ENCODE measurements around the gene LHFPL5. TPM values are rescaled to one million over a fixed set of nuclear protein-coding genes. Genes with fewer than 3 reads are reported as not detected.

The LHFPL5 gene
- total and polyA plus RNA-seq, 2 of the 13 experiments (the other 11 are each of a cell fraction or from before 2014, with no cell fraction given): 0.03 TPM; not detected in 1

GRCh38 chr6:35850208-35850607 lies 45.1 kb downstream of the LHFPL5 start:
- DNase-seq (ENCODE audit: low spot score): no peak
- no peak for FAIRE-seq
- no peak overlapping the region for H3K4me2 ChIP-seq (ENCODE audit: low read depth, low read length)
- no peaks in the 10 kb centered on the region for H3K4me1 ChIP-seq (ENCODE audit: insufficient read depth, low read length)
- 93% methylated on average over 2 of the region's 2 CpGs for WGBS (ENCODE audit: low lambda C conversion rate)
- H3K27ac ChIP-seq (ENCODE audit: extremely low read length, insufficient read depth, low read length): no peak overlapping the region
- H2AFZ ChIP-seq (ENCODE audit: low read length): no peak overlapping the region
- BruUV-seq (replicated peaks): no TSS peak
- H3K9me3 ChIP-seq (ENCODE audit: low read length): no peaks in the 10 kb centered on the region
- no peak overlapping the region for H3K4me3 ChIP-seq (replicated peaks in 1 of 3; ENCODE audit: insufficient read depth in 1 of 3, low read depth in 2 of 3, low read length in 3 of 3)
- no peaks in the 10 kb centered on the region for H4K20me1 ChIP-seq (ENCODE audit: insufficient read depth, low read length)
- ATAC-seq: no peak
- POLR2A ChIA-PET: no interaction called here
- CTCF ChIA-PET (ENCODE audit: low intra/inter-chr PET ratio, low total read pairs): no interaction called here
- intact Hi-C loops (cut with micrococcal nuclease; ENCODE audit: unreplicated experiment) (no loop called here), in situ Hi-C loops (cut with HindIII; ENCODE audit: extremely low pct_ligation_motif_present, low pct_unique_long_range_greater_than_20kb) (no loop called here)
- H3K79me2 ChIP-seq (ENCODE audit: insufficient read depth, low read length): no peaks in the 10 kb centered on the region
- H3K36me3 ChIP-seq (replicated peaks in 1 of 2; ENCODE audit: control insufficient read depth in 1 of 2, insufficient read depth in 2 of 2, low read length in 2 of 2): peaks cover 30 to 87% of the 10 kb centered on the region in 2 experiments
- no peak overlapping the region for H3K9ac ChIP-seq (ENCODE audit: insufficient read depth, low read depth, low read length)
- TF ChIP-seq REST (IDR thresholded peaks at IDR 0.05; ENCODE audit: borderline replicate concordance in 1 of 2, low read depth in 1 of 2, low read length in 2 of 2) (no peak), HNRNPUL1 (IDR thresholded peaks at IDR 0.05; ENCODE audit: low read depth, low read length) (no peak), BHLHE40 (IDR thresholded peaks at IDR 0.05; ENCODE audit: low read length) (no peak)
- no peaks in the 10 kb centered on the region for H3K27me3 ChIP-seq (ENCODE audit: control insufficient read depth in 1 of 2, insufficient read depth in 2 of 2, low read length in 2 of 2)

GRCh38 chr6:35852994-35853393 lies 47.8 kb downstream of the LHFPL5 start:
- 98% methylated on average over 4 of the region's 4 CpGs for WGBS (ENCODE audit: low lambda C conversion rate)
- Histone ChIP-seq H4K20me1 (ENCODE audit: insufficient read depth, low read length) (no peaks in the 10 kb centered on the region), H2AFZ (ENCODE audit: low read length) (no peak overlapping the region), H3K4me2 (ENCODE audit: low read depth, low read length) (no peak overlapping the region), H3K27ac (ENCODE audit: extremely low read length, insufficient read depth, low read length) (no peak overlapping the region), H3K27me3 (ENCODE audit: control insufficient read depth in 1 of 2, insufficient read depth in 2 of 2, low read length in 2 of 2) (no peaks in the 10 kb centered on the region), H3K4me1 (ENCODE audit: insufficient read depth, low read length) (no peaks in the 10 kb centered on the region), H3K9ac (ENCODE audit: insufficient read depth, low read depth, low read length) (no peak overlapping the region), H3K79me2 (ENCODE audit: insufficient read depth, low read length) (no peaks in the 10 kb centered on the region), H3K36me3 (replicated peaks in 1 of 2; ENCODE audit: control insufficient read depth in 1 of 2, insufficient read depth in 2 of 2, low read length in 2 of 2) (peaks cover 35 to 93% of the 10 kb centered on the region in 2 experiments), H3K9me3 (ENCODE audit: low read length) (no peaks in the 10 kb centered on the region), H3K4me3 (replicated peaks in 1 of 3; ENCODE audit: insufficient read depth in 1 of 3, low read depth in 2 of 3, low read length in 3 of 3) (no peak overlapping the region)
- DNase-seq (ENCODE audit: low spot score): no peak
- intact Hi-C loops (cut with micrococcal nuclease; ENCODE audit: unreplicated experiment): no loop called here
- BruUV-seq (replicated peaks): no TSS peak
- peak; percentile 65 for TF ChIP-seq ZNF121 (CRISPR knock-in tag; IDR thresholded peaks at IDR 0.05)
- TF ChIP-seq ARNT2 (CRISPR knock-in tag; IDR thresholded peaks at IDR 0.05; ENCODE audit: low read depth): no peak
- TF ChIP-seq AKAP8 (CRISPR knock-in tag; IDR thresholded peaks at IDR 0.05): no peak
- TF ChIP-seq ZBED4 (CRISPR knock-in tag; IDR thresholded peaks at IDR 0.05; ENCODE audit: borderline replicate concordance): no peak
- no peak for TF ChIP-seq HHEX (CRISPR knock-in tag; IDR thresholded peaks at IDR 0.05)
- peak; percentile 50 for TF ChIP-seq MNT (IDR thresholded peaks at IDR 0.05)
- in situ Hi-C loops (cut with HindIII; ENCODE audit: extremely low pct_ligation_motif_present, low pct_unique_long_range_greater_than_20kb): no loop called here
- ATAC-seq: no peak
- ChIA-PET POLR2A (no interaction called here), CTCF (ENCODE audit: low intra/inter-chr PET ratio, low total read pairs) (no interaction called here)
- FAIRE-seq: no peak
